Testis (tissue), 2 donors: ENCODE results near the gene PDCD5.

Source experiments
- POLR2A ChIP-seq: fragments of 450-650 bp; IDR thresholded peaks from one replicate; pipeline ENCODE4 v1.6.1; 2017; ENCODE audit warnings: antibody characterized with exemption, mild to moderate bottlenecking, moderate library complexity
- TF ChIP-seq, protein P1 (sequence below), 3 experiments: fragments of 450-650 bp in 2 of 3; fragments of 200-600 bp in 1 of 3; sonication (generic) in 1 of 3; IDR thresholded peaks; one replicate each; pipeline ENCODE4 v1.5.1; 2016 to 2019; ENCODE audit warnings: antibody characterized with exemption in 3 of 3, mild to moderate bottlenecking in 2 of 3, moderate library complexity in 1 of 3

- TF ChIP-seq, protein P1, sequence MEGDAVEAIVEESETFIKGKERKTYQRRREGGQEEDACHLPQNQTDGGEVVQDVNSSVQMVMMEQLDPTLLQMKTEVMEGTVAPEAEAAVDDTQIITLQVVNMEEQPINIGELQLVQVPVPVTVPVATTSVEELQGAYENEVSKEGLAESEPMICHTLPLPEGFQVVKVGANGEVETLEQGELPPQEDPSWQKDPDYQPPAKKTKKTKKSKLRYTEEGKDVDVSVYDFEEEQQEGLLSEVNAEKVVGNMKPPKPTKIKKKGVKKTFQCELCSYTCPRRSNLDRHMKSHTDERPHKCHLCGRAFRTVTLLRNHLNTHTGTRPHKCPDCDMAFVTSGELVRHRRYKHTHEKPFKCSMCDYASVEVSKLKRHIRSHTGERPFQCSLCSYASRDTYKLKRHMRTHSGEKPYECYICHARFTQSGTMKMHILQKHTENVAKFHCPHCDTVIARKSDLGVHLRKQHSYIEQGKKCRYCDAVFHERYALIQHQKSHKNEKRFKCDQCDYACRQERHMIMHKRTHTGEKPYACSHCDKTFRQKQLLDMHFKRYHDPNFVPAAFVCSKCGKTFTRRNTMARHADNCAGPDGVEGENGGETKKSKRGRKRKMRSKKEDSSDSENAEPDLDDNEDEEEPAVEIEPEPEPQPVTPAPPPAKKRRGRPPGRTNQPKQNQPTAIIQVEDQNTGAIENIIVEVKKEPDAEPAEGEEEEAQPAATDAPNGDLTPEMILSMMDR (IDR thresholded peaks at IDR 0.05): no peak
- no peak for TF ChIP-seq POLR2A
Measured at GRCh38 chr19:32613008-32613407, 32.0 kb downstream of the PDCD5 start.
